ENCODE data around the gene FRRS1.

GRCh38 chr1:99738858-99739465 lies 27.5 kb downstream of the FRRS1 start:
- TF ChIP-seq POLR2A (IDR thresholded peaks at IDR 0.05): no peak
- TF ChIP-seq, protein P1, sequence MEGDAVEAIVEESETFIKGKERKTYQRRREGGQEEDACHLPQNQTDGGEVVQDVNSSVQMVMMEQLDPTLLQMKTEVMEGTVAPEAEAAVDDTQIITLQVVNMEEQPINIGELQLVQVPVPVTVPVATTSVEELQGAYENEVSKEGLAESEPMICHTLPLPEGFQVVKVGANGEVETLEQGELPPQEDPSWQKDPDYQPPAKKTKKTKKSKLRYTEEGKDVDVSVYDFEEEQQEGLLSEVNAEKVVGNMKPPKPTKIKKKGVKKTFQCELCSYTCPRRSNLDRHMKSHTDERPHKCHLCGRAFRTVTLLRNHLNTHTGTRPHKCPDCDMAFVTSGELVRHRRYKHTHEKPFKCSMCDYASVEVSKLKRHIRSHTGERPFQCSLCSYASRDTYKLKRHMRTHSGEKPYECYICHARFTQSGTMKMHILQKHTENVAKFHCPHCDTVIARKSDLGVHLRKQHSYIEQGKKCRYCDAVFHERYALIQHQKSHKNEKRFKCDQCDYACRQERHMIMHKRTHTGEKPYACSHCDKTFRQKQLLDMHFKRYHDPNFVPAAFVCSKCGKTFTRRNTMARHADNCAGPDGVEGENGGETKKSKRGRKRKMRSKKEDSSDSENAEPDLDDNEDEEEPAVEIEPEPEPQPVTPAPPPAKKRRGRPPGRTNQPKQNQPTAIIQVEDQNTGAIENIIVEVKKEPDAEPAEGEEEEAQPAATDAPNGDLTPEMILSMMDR (IDR thresholded peaks at IDR 0.05 in 4 of 5, conservative IDR thresholded peaks at IDR 0.05 in 1 of 5): no peak
